Heart right ventricle (tissue), 16 donors: ENCODE measurements around the gene HSD17B3. TPM values are rescaled to one million over a fixed set of nuclear protein-coding genes. Genes with fewer than 3 reads are reported as not detected.

ENCODE experiments used
- ATAC-seq, 8 donors: fragments of 200-7000 bp; cut with Tn5 transposase; one replicate each; pipeline ENCODE4 v1.9.1; 2020; ENCODE audit warnings: mild to moderate bottlenecking in 8 of 8, moderate library complexity in 8 of 8, moderate number of reproducible peaks in 1 of 8
- DNase-seq, 2 donors: peaks; one replicate each; pipeline ENCODE4 v3.0.0-alpha.2; 2020
- H3K27ac ChIP-seq, 10 donors: fragments of 200-600 bp; sonication (generic) in 2 of 10; one replicate each; pipeline versions ENCODE4 v1.5.0 to v1.8.0; 2020 to 2022; ENCODE audit warnings: mild to moderate bottlenecking in 3 of 10
- H3K27me3 ChIP-seq, 7 donors: fragments of 200-600 bp; one replicate each; pipeline ENCODE4 v1.8.0; 2021 to 2022; ENCODE audit warnings: mild to moderate bottlenecking in 2 of 7
- H3K36me3 ChIP-seq, 9 donors: fragments of 200-600 bp; sonication (generic) in 1 of 9; one replicate each; pipeline versions ENCODE4 v1.5.0 to v1.8.0; 2020 to 2022; ENCODE audit warnings: mild to moderate bottlenecking in 2 of 9
- H3K4me1 ChIP-seq, 9 donors: fragments of 200-600 bp; sonication (generic) in 1 of 9; one replicate each; pipeline versions ENCODE4 v1.5.0 to v1.8.0; 2020 to 2022; ENCODE audit warnings: mild to moderate bottlenecking in 4 of 9
- H3K4me3 ChIP-seq, 10 donors: fragments of 200-600 bp; sonication (generic) in 2 of 10; one replicate each; pipeline versions ENCODE4 v1.5.0 to v1.8.0; 2020 to 2022; ENCODE audit warnings: mild to moderate bottlenecking in 7 of 10, moderate library complexity in 2 of 10
- H3K9me3 ChIP-seq, 11 donors: fragments of 200-600 bp in 10 of 11; sonication (generic) in 2 of 11; one replicate each; pipeline versions ENCODE4 v1.5.0 to v1.8.0; 2013 to 2022; ENCODE audit warnings: mild to moderate bottlenecking in 2 of 11, control low read depth in 1 of 11, moderate library complexity in 1 of 11
- WGBS, 2 donors: extraction: QIAGEN DNeasy Blood & Tissue Kit; methylation state at CpG; one replicate each; pipeline ENCODE4 v1.1.7; 2013; ENCODE audit warnings: inconsistent platforms in 1 of 2; 5-methylcytosine and 5-hydroxymethylcytosine counted together
- intact Hi-C, 10 donors: fragments of 100-400 bp; cut with DNase I; formaldehyde crosslinking; loops; one replicate each; pipeline versions ENCODE4 v1.11.1 to v1.14.2; 2022
- polyA plus RNA-seq, 2 donors: library from polyadenylated mRNA; stranded (reverse); fragments of 200-250 nt; gene quantifications; one replicate each; pipeline ENCODE4 v1.2.3, GENCODE V29; 2013
- total RNA-seq, 10 donors: library from RNA; stranded (reverse); fragmentation: NEBNext Ultra II Directional in 3 of 10; extraction: Animal tissue kit (Norgen Biotek cat#: 25700) in 3 of 10; gene quantifications; one replicate each; pipeline versions ENCODE4 v1.2.1 to v1.2.4, GENCODE V29; 2021 to 2023
- TF ChIP-seq, protein P1 (sequence below), 9 donors: fragments of 200-600 bp; sonication (generic) in 2 of 9; IDR thresholded peaks; one replicate each; pipeline versions ENCODE4 v1.5.0 to v1.8.0; 2021 to 2022; ENCODE audit warnings: antibody characterized with exemption in 9 of 9, mild to moderate bottlenecking in 5 of 9, moderate library complexity in 1 of 9
- donor health status: Arrhythmogenic right ventricular cardiomyopathy.
- donor health status: ischemic (EF 13 %, LVEDD 7.1; RV severe dilation, severe dysfunction).
- donor health status: healthy with polysubstance abuse.
- donor health status: DM: no; HTN: yes; CAD: no.
- donor health status: DM: no; HTN: no; CAD: no.
- donor health status: ischemic (EF 25% LVEDD 6.9; RV normal size, moderate dysfunction).
- donor health status: ischemic (EF 25% LVEDD 5.7; RV mildly dilated, moderate dysfunction).
- donor health status: healthy.
- donor health status: DM: yes; HTN: yes; CAD: no.
- donor health status: Ischemic cardiomyopathy.
- donor health status: ischemic (EF 35%, LVEDD 5.7; RV mildly dilated, moderate dysfunction).
- donor health status: nonischemic (EF 11% LVEDD 7.7; RV severe dilation, severe dysfunction).
- donor health status: DM: yes; HTN: yes; CAD: no.
- donor health status: PGD.
- donor health status: ischemic (EF 29% LVEDD 5.4; RV normal size, mild dysfunction).
- donor health status: nonischemic (EF 23%, LVEDD 6.1; RV moderate dilation, normal function).

HSD17B3 gene
- total and polyA plus RNA-seq, 12 donors = 0.66 to 12.2 (median 1.2) TPM

DNA sequence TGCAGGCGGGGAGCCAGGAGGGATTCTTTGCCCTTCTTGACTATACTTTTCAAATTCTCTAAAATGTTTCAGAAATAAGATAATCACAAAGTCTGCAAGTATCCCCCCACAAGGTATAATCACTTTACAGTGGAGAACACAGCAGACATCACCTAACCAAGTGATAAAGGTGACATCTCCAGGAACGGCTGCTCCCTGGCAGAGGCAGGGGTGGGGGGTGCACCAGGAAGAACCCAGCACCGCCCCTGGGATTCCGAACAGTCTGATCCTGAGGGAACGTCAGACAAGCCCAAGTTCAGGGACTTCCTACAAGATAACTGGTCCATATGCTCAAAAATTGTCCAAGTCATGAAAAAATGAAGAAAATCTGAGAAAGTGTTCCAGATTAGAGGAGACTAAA, 85.4 kb downstream of the HSD17B3 start:
- WGBS, 2 donors = 46 to 51% methylated on average over 5 of the region's 5 CpGs
- Histone ChIP-seq H3K4me3 (no peak overlapping the region), H3K27me3 (peaks cover 0 to 59% (median 38%) of the 10 kb centered on the region in 7 donors), H3K36me3 (no peaks in the 10 kb centered on the region), H3K4me1 (peaks cover 5 to 34% (median 20%) of the 10 kb centered on the region in 9 donors), H3K27ac (no peak overlapping the region), H3K9me3 (no peaks in the 10 kb centered on the region)
- ATAC-seq = no peak
- peak in 1 of 2 donors; percentile 23 for DNase-seq
- intact Hi-C loops = loop anchor here in 9 of 10 donors (2.0 to 10.0 kb wide), 13 partner anchors 149 to 874 kb away; partner anchors contain the start of gene PTCH1 (in 1 of the 9)
- TF ChIP-seq, protein P1, sequence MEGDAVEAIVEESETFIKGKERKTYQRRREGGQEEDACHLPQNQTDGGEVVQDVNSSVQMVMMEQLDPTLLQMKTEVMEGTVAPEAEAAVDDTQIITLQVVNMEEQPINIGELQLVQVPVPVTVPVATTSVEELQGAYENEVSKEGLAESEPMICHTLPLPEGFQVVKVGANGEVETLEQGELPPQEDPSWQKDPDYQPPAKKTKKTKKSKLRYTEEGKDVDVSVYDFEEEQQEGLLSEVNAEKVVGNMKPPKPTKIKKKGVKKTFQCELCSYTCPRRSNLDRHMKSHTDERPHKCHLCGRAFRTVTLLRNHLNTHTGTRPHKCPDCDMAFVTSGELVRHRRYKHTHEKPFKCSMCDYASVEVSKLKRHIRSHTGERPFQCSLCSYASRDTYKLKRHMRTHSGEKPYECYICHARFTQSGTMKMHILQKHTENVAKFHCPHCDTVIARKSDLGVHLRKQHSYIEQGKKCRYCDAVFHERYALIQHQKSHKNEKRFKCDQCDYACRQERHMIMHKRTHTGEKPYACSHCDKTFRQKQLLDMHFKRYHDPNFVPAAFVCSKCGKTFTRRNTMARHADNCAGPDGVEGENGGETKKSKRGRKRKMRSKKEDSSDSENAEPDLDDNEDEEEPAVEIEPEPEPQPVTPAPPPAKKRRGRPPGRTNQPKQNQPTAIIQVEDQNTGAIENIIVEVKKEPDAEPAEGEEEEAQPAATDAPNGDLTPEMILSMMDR (IDR thresholded peaks at IDR 0.05) = no peak

DNA sequence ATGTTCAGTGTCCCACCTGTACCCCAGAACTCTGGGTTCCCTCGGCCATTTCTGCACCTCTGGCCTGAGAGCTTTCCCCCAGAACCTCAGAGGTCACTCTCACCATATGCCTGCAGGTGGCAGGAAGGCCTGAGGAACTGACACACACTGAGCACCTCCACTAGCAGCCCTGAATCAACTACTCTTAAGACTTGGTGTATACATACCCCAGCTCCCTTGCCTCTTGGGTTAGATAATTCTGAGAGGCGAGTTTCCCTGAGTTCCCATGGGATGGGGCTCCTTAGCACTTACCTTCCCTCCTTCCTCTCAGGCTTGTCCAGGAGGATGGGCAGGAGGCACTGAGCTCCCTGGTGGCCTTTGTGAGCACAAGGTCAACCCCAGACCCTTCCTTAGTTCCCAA, 86.1 kb downstream of the HSD17B3 start:
- DNase-seq (no peak), ATAC-seq (no peak)
- peaks cover 5 to 34% (median 20%) of the 10 kb centered on the region in 9 donors for H3K4me1 ChIP-seq
- H3K27ac ChIP-seq = no peak overlapping the region
- intact Hi-C loops = loop anchor here in 9 of 10 donors (2.0 to 10.0 kb wide), 13 partner anchors 149 to 874 kb away; partner anchors contain the start of gene PTCH1 (in 1 of the 9)
- 76 to 90% methylated on average over 2 of the region's 2 CpGs for WGBS, 2 donors
- H3K36me3 ChIP-seq = no peaks in the 10 kb centered on the region
- H3K4me3 ChIP-seq = no peak overlapping the region
- H3K9me3 ChIP-seq = no peaks in the 10 kb centered on the region
- TF ChIP-seq, protein P1 (IDR thresholded peaks at IDR 0.05) = no peak
- peaks cover 0 to 55% (median 35%) of the 10 kb centered on the region in 7 donors for H3K27me3 ChIP-seq

DNA sequence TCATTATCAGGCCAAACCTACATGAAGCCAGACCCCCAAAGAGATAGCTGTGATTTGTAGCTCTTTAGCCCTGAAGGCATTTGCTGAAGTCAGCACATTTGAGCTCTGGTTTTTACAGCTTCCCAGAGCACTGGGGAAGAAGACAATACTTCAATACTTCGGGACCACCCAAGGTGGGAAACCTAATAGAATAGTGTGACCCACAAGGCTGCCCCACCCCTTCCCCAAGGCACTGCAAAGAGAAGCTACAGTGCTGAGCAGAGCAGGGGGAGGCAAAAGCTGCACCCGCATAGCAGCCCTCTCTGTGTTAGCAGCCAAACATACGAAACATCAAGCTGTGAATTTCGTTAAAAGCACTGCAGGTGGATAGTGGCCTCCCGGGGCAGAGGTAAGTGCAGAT, 87.3 kb downstream of the HSD17B3 start:
- no peak overlapping the region for H3K4me3 ChIP-seq
- ATAC-seq (no peak), DNase-seq (no peak)
- H3K9me3 ChIP-seq = no peaks in the 10 kb centered on the region
- no peak overlapping the region for H3K27ac ChIP-seq
- WGBS, 2 donors = 55 to 61% methylated on average over 5 of the region's 5 CpGs
- TF ChIP-seq, protein P1 (IDR thresholded peaks at IDR 0.05) = no peak
- H3K36me3 ChIP-seq = no peaks in the 10 kb centered on the region
- intact Hi-C loops = loop anchor here in 8 of 10 donors (5.0 to 10.0 kb wide), 11 partner anchors 147 to 872 kb away; partner anchors contain the start of gene PTCH1 (in 1 of the 8)
- H3K4me1 ChIP-seq = peaks cover 5 to 36% (median 19%) of the 10 kb centered on the region in 9 donors
- H3K27me3 ChIP-seq = peaks cover 0 to 47% (median 26%) of the 10 kb centered on the region in 7 donors

DNA sequence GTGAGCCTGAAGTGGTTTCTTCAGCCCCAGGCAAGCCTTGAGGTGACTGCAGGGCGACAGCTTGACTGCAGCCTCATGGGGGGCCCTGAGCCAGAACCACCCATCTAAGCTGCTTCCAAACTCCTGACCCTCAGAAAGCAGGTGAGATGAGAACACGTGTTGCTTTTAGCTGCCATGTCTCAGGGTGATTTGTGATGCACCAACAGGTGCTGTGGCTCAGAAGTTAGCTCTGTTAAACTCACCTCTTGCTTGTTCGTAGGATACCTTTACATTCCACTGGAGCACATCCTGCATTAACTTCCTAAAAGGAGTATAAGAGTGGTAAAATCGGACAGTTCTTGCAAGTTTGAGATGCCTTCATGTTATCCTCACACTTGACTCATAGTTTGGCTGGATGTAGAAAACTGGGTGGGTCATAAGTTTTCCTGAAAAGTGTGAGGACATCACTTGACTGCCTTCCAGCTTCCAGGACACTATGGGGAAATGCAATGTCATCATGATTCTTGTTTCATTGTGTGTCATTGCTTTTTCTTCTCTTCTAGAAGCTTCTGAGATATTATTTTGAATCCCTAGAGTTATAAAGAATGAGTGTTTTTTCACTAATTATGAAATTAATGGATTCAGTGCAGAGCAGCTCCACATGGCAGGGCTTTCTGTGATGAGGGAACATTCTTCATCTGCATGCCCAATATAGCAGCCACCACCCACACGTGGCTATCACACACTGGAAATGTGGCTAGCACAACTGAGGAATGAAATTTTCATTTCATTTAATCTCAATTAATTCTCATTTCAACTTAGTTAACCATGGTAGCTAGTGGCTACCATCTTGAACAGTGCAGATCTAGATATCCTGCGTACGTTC, 92.3 kb downstream of the HSD17B3 start:
- ATAC-seq (peak in 1 of 8 donors; percentile 79), DNase-seq (no peak)
- TF ChIP-seq, protein P1 (IDR thresholded peaks at IDR 0.05) = no peak
- H3K27ac ChIP-seq = no peak overlapping the region
- no peak overlapping the region for H3K4me3 ChIP-seq
- peaks cover 0 to 7% (median 0%) of the 10 kb centered on the region in 9 donors for H3K4me1 ChIP-seq
- intact Hi-C loops = loop anchor here in 5 of 10 donors (10.0 kb wide), 7 partner anchors 145 to 715 kb away; partner anchors contain the start of gene PTCH1 (in 1 of the 5)
- 82 to 88% methylated on average over 7 of the region's 7 CpGs for WGBS, 2 donors
- peaks cover 0 to 24% (median 3%) of the 10 kb centered on the region in 7 donors for H3K27me3 ChIP-seq
- no peaks in the 10 kb centered on the region for H3K36me3 ChIP-seq
- H3K9me3 ChIP-seq = peaks cover 0 to 5% (median 0%) of the 10 kb centered on the region in 11 donors
